HepG2 (cell line): ENCODE data around the gene GDF15. TPM values are rescaled to one million over a fixed set of nuclear protein-coding genes. Genes with fewer than 3 reads are reported as not detected.

Experiments used
- AHDC1 ChIP-seq: sonication (generic); formaldehyde crosslinking; IDR thresholded peaks from 2 replicates; pipeline ENCODE4 v1.5.1; 2020; ENCODE audit warnings: mild to moderate bottlenecking, missing genetic modification reagents, borderline replicate concordance
- ARID5B ChIP-seq: IDR thresholded peaks from 2 replicates; pipeline ENCODE4 v1.4.0; 2020; ENCODE audit warnings: mild to moderate bottlenecking, missing genetic modification reagents
- HHEX ChIP-seq: IDR thresholded peaks from 2 replicates; pipeline ENCODE4 v1.6.1; 2016; ENCODE audit warnings: control low read depth
- JARID2 ChIP-seq: sonication (generic); formaldehyde crosslinking; IDR thresholded peaks from 2 replicates; pipeline ENCODE4 v1.8.1; 2023; ENCODE audit warnings: missing genetic modification reagents, inconsistent platforms; ENCODE audit not compliant: insufficient replicate concordance
- KDM3A ChIP-seq: IDR thresholded peaks from 2 replicates; pipeline ENCODE4 v1.6.1; 2018; ENCODE audit warnings: low read depth, missing compliant biosample characterization
- NR3C1 ChIP-seq: sonication (generic); formaldehyde crosslinking; IDR thresholded peaks from 2 replicates; pipeline ENCODE4 v1.4.0; 2020; ENCODE audit warnings: missing genetic modification reagents
- PAF1 ChIP-seq: IDR thresholded peaks from 2 replicates; pipeline ENCODE4 v1.6.1; 2016; ENCODE audit warnings: missing genetic modification reagents, missing compliant biosample characterization
- ZMYM3 ChIP-seq: sonication (generic); formaldehyde crosslinking; IDR thresholded peaks from 2 replicates; pipeline ENCODE4 v1.5.1; 2020; ENCODE audit warnings: mild to moderate bottlenecking, missing genetic modification reagents
- ZNF333 ChIP-seq: sonication (generic); formaldehyde crosslinking; IDR thresholded peaks from 2 replicates; pipeline ENCODE4 v1.4.0; 2020; ENCODE audit warnings: mild to moderate bottlenecking, missing genetic modification reagents, borderline replicate concordance
- ZNF34 ChIP-seq: sonication (generic); formaldehyde crosslinking; IDR thresholded peaks from 2 replicates; pipeline ENCODE4 v1.4.0; 2020; ENCODE audit warnings: mild to moderate bottlenecking, missing genetic modification reagents, borderline replicate concordance
- ZNF362 ChIP-seq: sonication (generic); formaldehyde crosslinking; IDR thresholded peaks from 2 replicates; pipeline ENCODE4 v1.4.0; 2020; ENCODE audit warnings: missing genetic modification reagents, mild to moderate bottlenecking, borderline replicate concordance
- ZNF687 ChIP-seq: sonication (generic); formaldehyde crosslinking; IDR thresholded peaks from 2 replicates; pipeline ENCODE4 v1.5.1; 2020; ENCODE audit warnings: mild to moderate bottlenecking, missing genetic modification reagents, moderate library complexity
- polyA plus RNA-seq, 8 experiments: library from polyadenylated mRNA; depleted of rRNA in 3 of 8; stranded (reverse) in 7 of 8; unstranded in 1 of 8; fragments of >200 nt; fragmentation: Illumina TruSeq in 4 of 8; extraction: Trizol in 4 of 8; gene quantifications; 2 replicates each; pipeline versions ENCODE4 v1.2.1 to v1.2.3, GENCODE V29; 2011 to 2016; ENCODE audit warnings: low read depth in 4 of 8, missing spikeins in 1 of 8, mixed read lengths in 1 of 8; ENCODE audit not compliant: insufficient read depth in 1 of 8
- total RNA-seq, 5 experiments: library from RNA; depleted of rRNA; stranded (reverse); fragments of >200 nt; fragmentation: Illumina TruSeq; extraction: Trizol; gene quantifications; 2 replicates each; pipeline ENCODE4 v1.2.3, GENCODE V29; 2016; ENCODE audit warnings: low read depth in 1 of 5

Gene GDF15
- total and polyA plus RNA-seq, 2 of the 13 experiments (the other 11 are each of a cell fraction or from before 2014, with no cell fraction given), result 146 to 422 TPM

GRCh38 chr19:18379803-18380747, 5.9 kb upstream of the GDF15 start (continued):
- peak; percentile 92; the same call in 1 of the 2 replicates for TF ChIP-seq AHDC1 (CRISPR knock-in tag)
- TF ChIP-seq ZMYM3 (CRISPR knock-in tag), result peak; percentile 74
- peak; percentile 89 for TF ChIP-seq HHEX (CRISPR knock-in tag)
- TF ChIP-seq ARID5B, result peak; percentile 95
- TF ChIP-seq ZNF687 (CRISPR knock-in tag), result peak; percentile 100
- peak; percentile 66; the same call in 1 of the 2 replicates for TF ChIP-seq KDM3A (CRISPR knock-in tag)
- no peak for TF ChIP-seq ZNF333 (CRISPR knock-in tag)
- TF ChIP-seq PAF1 (CRISPR knock-in tag), result no peak
- TF ChIP-seq ZNF34 (CRISPR knock-in tag), result peak; percentile 68; the same call in 1 of the 2 replicates
- no peak for TF ChIP-seq NR3C1 (CRISPR knock-in tag)
- TF ChIP-seq JARID2 (CRISPR knock-in tag), result no peak
- peak; percentile 78; the same call in 1 of the 2 replicates for TF ChIP-seq ZNF362 (CRISPR knock-in tag)
